GM19043 (cell line): ENCODE data around the gene POU2AF1.

Source experiments
- ATAC-seq: cut with Tn5 transposase; IDR thresholded peaks from one replicate; pipeline ENCODE4 v1.9.1; 2021; ENCODE audit warnings: low read depth; ENCODE audit not compliant: unreplicated experiment

POU2AF1 gene

DNA sequence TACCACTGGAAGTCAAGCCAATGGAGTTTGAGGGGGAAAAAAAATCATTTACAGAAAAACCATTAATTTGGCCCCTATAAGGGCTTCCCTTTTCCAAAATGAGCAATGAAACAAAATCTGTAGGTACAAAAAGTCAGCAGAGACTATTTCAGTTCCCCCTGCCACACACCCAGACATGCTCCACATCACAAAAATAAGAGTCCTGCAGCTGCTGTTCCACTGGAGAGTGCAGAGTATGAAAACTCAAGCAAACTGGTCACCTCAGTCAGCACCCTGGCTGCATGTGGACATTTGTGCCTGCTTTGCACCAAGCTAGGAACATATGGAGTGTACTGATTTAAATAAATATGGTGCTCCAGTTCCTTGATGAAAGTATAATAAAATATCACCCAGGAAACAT is 15.1 kb downstream of the POU2AF1 start:
- peak; percentile 39 for ATAC-seq

DNA sequence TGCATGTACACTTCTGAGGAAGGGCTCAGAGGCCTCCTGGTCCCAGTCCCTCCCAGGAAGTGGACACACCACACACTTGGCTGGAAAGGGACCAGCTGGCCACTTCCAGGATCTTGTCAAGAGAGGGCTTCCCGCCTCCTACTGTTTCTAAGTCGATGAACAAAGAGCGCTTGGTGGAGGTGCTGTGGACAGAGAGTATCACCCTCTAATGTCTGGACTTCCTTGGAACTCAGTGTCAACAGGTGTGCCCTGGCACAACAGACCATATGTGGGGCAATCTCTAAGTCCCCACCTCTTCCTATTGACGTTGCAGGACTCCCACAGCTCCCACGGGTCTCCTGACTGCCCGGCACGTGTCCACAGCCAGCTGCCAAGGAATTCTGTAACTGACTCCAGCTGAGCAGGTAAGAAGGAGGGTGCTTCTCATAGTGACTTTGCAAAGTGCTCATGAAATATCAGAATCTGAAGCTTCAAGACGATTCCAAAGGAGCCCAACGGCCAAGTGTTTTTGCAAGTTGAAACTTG is 16.1 kb downstream of the POU2AF1 start:
- no peak for ATAC-seq

DNA sequence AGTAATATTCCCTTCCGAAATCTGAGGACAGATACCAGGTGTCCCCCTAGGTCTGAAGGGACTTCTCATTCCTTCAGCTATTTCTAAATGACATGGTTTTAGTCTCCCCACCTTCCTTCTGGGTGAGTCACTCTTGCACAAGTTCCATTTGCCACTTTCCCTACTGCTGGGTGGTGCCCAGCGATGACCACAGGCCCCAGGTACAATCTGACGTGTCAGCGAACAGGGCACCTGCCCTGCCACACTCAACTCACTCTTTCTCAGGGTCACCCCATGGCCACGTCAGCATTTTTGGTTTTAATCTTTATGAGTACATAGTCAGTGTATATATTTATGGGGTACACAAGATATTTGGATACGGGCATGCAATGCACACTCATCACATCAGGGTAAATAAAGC is 17.2 kb downstream of the POU2AF1 start:
- no peak for ATAC-seq

DNA sequence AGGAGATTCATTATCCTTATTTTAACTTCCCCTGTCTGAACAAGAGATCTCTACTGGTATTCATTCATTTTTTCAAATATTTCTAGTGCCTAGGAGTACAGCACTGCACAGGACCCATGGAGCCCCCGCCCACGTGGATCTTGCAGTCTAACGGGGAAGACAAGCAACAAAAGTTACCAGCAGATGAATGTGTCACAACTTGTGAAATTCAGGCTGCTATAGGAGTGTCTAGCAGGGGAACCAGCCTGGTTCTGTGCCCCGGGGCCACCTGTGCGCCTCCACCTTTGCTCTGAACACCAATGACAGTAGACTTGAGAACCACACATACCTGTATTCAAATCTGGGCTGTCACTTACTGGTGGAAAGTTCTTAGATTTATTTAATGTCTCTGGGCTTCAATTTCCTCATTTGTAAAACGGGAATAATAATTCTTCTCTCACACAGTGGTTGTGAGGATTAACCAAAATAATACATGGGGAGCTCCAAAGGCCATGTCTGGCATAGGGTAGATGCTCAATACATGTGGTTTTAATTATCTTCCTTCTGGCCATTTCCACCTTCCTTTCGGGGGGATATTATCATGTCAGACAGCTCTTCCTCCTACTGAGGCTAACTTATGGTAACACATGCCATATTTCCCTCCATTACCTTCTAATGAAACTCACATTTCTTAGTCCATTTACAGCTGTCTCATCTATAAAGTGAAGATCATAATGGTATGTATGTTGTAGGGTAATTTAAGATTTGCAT is 17.8 kb downstream of the POU2AF1 start:
- ATAC-seq: no peak

DNA sequence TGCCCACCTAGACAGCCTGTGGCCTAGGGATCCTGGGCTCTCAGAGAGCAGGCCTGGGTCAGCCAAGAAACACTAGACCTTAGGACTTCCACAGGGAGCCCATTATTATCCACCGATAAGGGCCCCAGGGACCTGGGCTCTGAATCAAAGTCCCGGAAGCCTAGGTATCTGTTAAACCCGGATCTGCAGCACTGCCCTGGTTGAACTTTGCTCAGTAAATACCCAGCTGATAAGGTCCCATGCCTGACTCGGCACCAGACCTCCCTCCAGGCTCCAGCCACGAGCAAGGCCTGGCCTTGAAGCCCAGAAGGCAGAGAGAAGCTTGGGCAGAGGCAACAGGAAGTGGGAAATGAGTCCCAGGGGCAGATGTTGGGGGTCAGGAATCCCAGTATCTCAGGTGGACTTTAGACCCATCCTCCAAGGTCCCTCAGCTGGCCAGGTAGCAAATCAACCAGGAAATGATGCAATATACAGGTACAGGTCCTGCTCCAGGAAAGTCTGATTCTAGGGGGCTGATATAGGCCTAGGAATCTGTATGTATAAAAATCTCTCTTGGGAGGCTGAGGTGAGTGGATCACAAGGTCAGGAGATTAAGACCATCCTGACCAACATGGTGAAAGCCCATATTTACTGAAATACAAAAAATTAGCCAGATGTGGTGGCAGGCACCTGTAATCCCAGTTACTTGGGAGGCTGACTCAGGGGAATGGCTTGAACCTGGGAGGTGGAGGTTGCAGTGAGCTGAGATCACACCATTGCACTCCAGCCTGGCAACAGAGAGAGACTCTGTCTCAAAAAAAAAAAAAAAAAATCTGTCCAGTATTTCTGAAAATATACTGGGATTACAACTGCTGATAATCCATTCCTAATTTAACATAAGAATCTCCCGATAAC is 18.7 kb downstream of the POU2AF1 start:
- ATAC-seq: no peak

DNA sequence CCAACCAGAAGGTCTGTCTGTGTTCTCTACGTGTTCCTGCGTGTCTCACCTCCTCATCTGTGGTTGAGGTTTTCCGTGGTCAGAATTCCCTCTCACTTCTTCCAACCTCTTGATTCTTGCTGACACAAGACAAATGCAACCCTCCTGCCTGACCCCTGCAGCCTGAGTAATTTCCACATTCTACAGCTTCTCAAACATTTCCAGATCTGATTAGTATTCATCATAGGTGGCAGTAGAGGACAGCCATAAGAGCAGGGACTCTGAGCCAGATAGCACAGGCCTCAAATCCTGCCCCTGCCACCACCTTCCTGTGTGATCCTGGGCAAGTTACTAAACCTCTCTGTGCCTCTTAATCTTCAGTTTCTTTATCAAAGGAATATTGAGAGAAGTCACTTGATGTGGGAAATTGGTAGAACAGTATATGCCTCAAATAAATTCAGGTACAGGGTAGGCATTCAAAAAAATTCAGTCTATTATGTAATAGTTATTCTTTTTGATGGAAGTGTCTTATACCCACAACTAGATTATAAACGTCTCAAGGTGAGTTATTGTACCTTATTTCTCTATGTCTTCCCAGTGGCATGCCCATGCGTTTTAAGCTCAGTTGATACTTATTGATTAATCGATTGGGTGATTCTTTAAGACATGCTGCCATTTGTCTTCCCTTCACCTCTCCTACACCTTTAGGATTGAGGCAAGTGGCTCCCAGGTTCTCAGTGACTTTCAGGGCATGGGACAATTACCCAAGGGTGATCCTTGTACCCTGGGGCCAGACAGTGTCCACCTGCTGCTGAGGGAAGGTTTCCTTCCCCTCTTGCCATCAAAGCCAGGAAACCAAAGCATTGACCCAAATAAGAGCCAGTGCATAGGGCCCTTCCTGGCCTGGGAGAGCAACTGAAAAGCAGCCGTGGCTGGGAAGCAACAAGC is 19.6 kb downstream of the POU2AF1 start:
- no peak for ATAC-seq

DNA sequence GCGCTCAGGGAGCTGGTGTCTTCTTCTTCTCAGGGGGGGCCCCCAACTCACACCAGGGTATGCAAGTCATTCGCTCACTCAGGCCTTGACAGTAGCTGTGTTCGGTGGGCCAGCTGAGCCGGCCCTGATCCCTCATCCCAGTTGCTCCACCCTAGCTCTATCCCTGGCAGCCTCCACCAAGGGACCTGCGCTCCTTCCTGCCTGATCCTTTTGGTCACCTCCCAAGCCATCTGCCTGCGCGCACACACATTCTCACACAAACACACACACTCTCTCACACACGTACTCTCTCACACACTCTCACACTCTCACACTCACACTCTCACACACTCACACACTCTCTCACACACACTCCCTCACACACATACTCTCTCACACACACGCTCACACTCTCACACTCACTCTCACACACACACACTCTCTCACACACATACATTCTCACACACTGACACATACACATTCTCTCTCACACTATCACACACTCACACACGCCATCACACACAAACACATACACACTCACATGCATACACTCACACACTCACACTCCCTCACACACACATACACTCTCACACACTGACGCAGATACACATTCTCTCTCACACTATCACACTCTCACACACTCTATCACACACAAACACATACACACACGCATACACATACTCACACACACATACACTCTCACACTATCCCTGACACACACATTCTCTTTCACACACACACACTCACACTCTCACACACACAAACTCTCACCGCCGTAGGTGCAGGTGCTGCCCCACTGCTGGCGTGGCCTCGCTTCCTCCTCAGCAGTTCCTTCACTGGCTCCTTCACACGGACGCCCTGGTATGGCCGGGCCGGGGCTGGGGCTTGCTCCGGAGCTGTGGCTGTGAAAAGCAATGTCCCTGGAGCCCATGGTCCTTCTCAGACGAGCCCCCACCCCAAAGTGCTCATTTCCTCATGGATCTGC is 20.8 kb downstream of the POU2AF1 start:
- ATAC-seq: no peak

DNA sequence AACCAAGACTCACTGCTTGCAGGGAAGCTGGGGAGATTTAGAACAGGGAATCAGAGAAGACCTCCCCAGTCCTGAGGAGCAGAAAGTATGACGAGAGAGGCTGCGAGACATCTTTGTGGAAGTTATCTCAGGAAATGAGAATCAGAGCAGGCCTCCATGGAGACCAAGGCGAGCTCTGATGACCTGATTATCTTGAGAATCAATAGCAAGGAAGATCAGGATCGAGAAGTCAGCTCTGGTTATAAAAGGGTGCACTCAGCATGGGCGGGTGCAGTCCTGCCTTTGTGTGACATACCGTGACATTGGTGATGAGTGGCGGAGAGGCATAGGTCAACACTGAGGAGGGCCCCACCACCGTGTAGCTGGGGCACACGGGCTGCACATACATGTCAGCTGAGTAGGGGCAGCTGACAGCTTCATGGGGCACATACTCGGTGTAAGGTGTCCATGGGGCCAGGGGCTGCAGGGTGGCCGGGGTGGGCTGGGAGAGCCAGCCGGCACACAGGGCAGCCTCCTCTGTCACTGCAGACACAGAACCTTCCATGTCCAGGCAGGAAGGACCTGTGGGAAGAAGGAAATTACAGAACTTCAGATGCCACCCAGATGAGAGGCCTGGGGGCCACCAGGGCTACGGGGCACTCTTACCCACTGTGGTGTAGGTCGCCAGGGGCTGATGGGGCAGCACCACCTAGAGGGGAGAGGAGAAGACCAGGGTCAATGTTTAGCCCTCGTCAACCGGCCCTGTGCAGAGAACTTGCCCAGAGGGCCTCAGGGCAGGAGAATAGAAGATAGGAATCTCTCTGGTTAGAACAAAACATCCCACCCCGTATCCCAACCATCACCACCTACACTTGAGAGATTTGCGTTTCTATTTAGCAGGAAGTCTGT is 21.7 kb downstream of the POU2AF1 start:
- ATAC-seq: no peak

DNA sequence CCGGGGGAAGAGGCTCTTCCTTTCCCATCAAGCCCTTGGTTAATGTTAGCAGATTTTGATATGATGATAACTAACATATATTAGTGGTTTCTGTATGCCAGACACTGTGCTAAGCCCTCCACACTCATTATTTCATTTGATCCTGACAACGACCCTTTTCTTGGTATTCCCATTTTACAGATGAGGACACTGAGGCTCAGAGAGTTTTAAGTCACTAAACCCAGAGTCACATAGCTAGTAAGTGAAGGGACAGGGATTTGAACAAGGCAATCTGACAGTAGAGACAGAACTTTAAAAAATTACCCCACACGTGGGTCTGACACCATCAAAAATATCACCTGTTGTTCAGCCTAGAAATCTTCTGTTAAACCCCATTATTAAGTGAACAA is 22.4 kb downstream of the POU2AF1 start:
- ATAC-seq: no peak

DNA sequence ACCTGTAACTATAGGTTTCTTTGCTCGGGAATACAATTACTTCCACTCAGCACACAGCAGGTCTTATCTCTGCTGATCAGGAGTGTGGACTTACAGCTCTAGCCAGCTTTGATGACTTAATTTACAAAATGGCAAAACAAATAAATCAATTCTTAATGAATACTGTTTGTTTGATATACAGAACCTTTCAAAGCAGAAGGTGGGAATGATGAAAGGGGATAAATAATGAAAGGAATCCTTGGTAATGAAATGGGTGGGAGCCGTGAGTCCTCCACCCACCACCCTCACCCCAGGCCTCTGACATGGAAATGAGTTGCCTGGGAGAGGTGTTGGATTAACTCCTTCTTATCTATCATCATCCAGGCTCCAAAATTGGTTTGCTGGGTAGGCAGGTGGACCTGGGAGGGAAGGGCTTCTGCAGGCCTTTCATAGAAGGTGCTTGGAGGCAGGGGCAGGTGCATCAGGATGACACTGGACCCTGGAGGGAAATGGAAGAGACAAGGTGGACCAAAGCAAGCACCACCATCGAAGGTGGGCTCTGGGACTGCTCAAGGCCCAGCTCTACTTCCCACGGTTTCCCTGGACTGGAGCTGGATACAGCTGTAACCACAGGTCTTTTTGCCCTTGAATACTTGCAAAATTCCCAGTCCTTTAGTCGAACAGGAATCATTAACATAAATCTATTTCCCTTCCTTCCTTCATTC is 23.0 kb downstream of the POU2AF1 start:
- ATAC-seq: no peak

DNA sequence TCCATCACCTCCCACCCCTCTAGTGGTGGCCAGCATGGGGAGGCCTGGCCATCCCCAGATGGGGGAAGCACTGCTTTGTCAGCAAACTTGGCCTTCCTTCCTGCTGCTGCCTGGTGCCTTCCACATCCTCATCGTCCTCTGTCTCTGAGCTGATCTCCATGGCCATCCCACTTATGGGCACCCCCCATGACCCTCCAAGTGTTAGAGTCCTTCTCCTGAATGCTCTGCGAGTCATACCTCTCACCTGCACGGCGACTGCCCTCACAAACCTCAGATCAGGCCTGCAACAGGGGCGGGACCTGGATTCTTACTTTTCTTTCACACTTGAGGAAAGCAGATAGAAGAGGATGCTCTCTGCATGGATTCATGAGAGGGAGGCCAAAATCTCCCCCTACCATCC is 24.0 kb downstream of the POU2AF1 start:
- ATAC-seq: no peak

DNA sequence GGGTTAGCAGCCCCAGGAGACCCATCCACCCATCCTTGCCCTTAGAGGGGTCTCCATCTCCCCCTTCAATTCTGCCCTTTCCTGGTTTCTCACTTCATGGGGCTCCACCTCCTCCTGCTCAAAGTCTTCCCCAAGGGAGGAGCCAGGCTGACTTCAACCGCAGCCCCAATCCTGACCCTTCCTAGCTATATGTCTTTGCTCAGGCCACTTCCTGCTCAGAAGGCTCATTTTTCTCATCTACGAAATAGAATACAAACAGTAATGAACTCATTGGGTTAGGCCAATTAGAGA is 24.5 kb downstream of the POU2AF1 start:
- no peak for ATAC-seq

DNA sequence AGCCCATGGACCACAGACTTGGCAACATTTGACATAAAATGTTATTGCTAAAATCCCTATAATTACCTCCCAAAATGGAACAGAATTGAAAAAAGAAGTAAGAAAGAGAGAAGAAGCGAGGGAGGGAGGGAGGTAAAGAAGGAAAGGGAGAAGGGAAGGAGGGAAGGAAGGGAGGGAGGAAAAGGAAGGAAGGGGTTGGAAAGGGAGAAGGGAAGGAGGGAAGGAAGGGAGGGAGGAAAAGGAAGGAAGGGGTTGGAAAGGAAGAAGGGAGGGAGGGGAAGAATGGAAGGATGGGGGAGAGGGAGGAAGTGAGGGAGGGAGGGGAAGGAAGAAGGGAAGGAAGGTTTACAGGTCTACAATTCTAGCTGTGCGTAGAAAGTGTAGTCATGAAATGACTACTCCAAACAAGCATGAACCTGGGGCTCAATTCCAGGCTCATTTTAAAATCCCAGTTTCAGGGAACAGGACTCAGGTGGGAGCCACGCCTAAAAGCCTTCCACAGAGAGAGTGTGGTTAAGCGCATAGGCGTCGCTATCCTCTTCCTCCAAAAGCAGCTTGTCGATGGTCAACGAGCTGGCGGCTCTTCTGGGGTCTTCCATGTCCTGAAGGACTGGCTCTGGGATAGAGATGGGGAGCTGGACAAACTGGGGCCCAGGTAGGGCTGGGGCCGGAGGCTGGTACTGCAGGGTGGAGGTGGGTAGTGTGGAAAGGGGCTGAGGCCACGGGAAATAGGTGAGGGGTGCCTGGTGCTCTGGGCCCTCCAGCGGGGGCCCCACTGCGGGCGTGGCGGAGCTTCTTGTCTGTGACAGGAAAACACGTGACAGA is 25.1 kb downstream of the POU2AF1 start:
- ATAC-seq: no peak

DNA sequence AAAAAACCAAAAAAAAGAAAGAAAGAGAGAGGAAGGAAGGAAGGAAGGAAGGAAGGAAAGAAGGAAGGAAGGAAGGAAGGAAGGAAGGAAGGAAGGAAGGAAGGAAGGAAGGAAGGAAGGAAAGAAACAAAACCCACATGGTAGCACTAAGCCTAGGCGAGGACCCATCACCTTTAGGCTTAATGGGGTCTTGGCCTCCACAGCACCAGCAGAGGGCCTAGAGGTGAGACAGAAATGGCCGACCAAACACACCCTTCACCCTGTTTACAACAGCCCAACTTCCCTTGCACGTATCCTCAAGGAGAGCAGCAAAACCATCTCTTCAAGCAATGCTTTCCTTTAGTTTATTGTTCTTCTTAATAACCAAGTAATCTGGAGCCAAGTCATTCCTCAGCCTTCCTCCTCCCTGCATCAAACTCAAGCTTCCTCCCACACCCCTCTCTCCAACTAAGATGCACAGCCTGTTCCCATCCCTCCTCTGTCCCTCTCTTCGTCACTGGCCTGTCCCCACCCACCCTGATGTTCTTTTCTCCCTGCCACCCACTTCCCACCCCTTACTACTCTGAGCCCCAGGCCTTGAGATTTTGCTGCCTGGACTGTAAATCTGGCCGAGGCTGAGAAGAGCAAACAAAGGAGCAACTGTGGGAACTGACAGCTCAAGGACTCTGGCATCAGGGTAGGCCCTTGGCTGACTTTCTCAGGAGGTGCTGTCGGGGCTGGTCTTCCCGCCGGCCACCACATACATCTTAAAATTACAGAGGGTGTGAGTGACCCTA is 26.0 kb downstream of the POU2AF1 start:
- ATAC-seq: no peak

DNA sequence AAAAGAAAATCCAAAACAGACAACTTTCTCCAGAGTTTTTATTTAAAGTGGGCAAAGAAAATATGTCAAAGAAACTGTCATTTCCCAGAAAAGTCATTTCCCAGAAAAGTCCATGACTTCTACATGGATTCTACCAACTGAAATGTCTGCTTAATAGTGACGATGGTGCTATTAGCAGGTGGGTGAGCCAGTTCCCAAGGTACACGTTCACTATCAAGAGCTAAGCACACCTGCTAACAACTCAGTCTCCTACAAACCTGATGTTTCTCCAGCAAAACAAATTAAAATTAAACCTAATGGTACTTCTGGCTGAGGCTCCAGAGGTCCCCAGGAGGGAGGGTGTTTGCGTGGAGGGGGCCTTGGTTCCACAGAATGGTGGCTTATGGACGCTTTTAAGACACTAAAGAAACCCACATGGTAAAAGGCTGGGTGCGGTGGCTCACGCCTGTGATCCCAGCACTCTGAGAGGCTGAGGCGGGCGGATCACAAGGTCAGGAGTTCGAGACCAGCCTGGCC is 26.8 kb downstream of the POU2AF1 start:
- ATAC-seq: no peak

DNA sequence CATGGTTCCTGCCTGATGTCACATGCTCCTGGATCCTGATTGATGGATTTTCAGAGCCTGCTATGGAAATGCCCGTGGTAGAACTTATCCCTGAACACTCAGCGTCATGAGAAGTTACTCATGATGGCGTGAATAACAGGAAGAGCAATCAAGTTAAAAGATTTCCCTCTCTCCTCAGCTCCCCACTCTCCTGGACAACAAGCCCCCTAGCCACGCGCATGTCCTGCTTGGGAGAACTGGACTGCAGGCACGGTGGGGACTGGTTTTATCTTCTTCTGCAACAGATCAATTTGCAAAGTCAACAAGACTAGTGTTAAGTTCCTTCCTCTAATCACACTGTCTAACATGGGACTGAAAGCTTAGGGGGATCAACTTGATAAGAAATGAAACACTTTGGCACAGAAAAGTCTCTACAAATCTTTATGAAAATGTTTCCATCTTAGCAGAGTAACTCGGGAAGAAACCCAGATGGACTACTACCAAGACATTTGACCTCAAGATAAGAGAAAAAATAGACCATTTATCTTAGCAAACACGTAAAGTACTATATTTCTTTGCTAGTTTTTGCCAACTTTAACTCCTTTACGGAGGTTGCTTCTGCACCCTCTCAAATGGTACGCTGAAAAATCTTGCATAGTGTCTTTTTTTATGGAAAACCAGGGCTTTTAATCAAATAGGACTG is 27.6 kb downstream of the POU2AF1 start:
- no peak for ATAC-seq
